ENCODE results near the gene RNF157. TPM values are rescaled to one million over a fixed set of nuclear protein-coding genes. Genes with fewer than 3 reads are reported as not detected.

The RNF157 gene
- total RNA-seq, 1 donor from 2014 or later: 28.0 TPM

DNA sequence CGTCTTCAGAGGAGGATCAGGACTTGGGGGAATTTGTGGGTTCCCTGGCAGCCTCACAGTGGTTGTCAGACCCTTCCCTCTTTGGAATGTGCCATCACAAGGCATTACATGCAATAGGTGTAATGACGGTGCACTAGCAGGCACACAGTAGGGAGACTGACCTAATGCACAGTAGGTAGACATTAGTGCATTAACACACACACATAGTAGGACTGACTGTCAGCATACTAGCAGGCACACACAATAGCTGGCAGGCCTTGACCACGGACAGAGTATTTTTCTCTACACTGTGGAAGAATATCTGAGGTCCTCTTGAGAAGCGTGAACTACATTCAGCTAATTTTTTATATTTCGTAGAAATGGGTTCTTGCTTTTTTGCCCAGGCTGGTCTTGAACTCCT is 14.0 kb upstream of the RNF157 start:
- DNase-seq (ENCODE audit: low spot score): peak; percentile 59

DNA sequence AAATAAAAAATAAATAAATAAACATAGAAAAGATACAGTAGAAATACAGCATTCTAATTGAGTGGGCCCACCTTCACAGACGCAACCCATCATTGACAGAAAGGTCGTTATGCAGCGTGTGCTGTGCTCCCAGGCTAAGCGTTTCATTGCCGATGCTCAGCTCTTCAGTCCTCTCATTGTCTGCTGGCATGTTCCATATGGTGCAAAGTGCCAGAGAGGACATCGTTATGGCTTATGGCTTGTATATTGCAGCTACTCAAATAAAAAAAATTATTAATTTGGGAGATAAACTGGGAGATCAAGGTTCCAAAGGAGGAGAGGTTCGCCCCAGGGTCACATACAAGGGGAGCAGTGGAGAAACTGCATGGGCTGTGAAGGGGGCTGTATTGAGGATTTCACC is 13.5 kb upstream of the RNF157 start:
- DNase-seq (ENCODE audit: low spot score): no peak

DNA sequence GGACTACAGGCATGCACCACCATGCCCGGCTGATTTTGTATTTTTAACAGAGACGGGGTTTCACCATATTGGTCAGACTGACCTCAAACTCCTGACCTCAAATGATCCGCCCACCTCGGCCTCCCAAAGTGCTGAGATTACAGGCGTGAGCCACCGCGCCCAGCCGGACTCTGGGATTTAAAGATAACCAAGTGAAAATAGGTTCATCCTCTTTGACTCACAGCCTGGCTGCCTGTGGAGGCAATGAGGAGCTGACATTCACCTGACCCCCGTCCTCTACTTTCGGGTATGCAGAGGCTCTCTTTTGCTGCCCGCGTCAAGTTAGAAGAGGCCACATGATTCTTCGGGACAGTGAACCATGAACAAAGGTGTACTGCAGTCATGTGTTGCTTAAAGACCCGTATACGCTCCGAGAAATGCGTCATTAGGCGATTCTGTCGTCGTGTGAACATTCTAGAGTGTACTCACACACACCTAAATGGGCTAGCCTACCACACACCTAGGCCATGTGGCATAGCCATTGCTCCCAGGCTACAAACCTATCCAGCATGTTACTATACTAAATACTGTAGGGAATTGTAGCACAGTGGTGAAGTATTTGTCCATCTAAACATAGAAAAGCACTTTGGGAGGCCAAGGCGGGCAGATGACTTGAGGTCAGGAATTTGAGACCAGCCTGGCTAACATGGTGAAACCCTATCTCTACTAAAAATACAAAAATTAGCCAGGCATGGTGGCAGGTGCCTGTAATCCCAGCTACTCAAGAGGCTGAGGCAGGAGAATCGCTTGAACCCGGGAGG is 12.9 kb upstream of the RNF157 start:
- peak; percentile 69 for DNase-seq (ENCODE audit: low spot score)

DNA sequence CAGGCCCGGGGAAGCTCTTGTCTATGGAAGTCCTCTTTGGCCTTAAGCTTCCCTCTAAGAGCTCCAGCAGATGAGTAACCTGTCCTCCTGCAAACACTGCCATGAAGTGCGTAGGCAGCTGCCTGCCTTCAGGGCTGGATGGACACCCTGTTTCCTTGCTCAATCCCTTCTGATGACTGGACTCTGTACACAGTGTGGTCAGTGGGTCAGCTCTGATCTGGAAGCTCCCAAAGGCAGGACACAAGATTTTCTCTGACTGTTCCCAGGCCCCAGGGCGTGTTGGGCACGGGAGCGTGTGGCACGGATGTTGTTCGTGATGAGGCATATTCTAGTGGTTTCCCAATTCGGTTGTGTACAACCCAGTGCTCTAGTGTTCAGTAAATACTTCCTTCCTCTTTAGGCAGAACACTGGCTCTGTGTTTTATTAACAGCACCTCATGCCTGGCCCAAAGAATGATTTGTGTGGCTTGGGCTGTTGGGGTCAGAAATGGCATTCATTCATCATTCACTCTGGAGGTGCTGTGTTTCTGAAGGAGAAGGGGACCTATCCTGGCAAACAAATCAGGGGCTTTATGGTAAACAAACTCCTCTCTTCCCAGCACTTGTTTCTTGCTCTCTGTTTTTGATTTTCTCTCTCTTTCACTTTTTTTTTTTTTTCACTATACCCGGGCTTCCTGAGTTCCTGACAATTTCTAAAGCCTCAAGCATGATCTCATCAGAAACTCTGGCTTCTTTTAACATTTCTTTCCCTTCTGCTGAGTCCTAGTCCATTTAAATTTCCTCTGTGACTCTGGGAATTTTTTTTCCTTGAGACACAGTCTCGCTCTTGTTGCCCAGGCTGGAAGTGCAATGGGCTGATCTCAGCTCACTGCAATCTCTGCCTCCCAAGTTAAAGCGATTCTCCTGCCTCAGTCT is 12.0 kb upstream of the RNF157 start:
- peak; percentile 88 for DNase-seq (ENCODE audit: low spot score)

DNA sequence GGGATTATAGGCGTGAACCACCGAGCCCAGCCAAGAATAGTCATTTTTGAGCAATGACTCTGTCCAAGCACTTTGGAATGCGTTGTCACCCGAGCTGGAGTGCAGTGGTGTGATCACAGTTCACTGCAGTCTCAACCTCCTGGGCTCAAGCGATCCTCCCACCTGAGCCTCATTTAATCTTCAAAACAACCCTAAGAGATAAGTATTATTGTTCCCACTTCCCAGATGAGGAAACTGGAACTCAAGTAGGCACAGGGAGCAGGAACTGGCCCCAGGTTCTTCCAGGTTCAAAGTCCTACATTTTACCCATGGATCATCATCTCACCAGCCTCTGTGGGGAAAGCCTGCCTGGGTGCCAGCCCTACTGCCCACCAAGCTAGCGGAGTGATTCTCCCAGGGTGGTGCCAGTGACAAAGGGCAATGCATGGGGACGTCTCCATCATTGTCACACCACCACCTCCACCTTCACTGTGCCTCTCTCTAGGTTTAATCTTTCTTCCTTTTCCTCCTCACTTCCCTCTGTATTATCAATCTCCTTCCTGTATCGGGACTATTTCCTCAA is 11.3 kb upstream of the RNF157 start:
- DNase-seq (ENCODE audit: low spot score): peak; percentile 26

DNA sequence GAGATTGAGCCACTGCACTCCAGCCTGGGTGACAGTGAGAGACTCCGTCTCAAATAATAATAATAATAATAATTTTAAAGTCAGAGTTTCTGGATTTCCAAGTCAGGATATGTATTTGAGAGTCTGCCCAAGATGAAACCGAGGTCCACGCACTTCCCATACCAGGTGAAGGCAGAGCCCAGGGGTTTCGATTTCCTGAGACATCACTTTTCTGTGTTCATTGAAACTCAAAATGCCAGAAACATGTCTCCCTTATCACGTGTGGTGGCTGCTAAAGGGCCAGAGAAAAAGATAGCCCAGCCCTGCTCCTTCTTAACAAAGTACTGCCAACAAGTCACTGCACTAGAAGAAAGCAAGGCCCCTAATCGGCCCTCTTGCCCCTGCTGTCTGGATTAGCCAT is 9.8 kb upstream of the RNF157 start:
- DNase-seq (ENCODE audit: low spot score): peak; percentile 47

DNA sequence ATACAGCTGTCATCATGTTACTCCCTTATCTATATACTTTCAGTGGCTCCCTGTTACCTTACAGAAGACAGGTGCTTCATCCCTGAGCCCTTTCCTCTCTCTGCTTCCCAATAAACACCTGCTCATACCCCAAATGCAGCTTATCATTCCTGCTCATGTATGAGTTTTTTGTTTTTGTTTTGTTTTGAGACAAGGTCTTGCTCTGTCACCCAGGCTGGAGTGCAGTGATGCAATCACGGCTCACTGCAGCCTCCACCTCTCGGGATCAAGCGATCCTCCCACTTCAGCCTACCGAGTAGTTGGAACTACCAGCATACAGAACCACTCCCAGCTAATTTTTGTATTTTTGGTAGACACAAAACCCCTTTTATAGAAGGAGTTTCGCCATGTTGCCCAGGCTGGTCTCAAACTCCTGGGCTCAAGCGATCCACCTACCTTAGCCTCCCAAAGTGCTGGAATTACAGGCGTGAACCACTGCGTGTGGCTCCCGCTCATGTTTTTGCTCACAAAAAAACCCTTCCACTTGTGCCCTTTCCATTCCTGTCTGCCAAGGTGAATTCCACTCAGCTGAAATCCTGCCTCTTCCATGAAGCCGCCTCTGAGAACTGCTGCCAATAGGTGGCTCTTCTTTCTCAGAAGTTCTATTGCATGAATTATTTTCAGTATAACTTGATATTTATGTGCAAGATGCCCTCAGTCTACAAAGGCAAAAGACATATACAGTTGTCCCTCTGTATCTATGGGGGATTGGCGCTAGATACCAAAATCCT is 7.9 kb upstream of the RNF157 start:
- peak; percentile 37 for DNase-seq (ENCODE audit: low spot score)

DNA sequence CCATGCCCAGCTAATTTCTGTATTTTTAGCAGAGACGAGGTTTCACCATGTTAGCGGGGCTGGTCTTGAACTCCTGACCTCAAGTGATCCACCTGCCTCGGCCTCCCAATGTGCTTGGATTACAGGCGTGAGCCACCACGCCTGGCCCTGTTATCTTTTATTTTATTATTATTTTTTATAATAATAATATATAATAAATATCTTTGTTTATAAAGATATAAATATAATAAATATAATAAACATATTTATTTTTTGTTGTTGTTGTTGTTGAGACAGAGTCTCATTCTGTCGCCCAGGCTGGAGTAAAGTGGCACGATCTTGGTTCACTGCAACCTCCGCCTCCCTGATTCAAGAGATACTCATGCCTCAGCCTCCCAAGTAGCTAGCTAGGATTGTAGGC is 7.0 kb upstream of the RNF157 start:
- DNase-seq (ENCODE audit: low spot score): no peak

DNA sequence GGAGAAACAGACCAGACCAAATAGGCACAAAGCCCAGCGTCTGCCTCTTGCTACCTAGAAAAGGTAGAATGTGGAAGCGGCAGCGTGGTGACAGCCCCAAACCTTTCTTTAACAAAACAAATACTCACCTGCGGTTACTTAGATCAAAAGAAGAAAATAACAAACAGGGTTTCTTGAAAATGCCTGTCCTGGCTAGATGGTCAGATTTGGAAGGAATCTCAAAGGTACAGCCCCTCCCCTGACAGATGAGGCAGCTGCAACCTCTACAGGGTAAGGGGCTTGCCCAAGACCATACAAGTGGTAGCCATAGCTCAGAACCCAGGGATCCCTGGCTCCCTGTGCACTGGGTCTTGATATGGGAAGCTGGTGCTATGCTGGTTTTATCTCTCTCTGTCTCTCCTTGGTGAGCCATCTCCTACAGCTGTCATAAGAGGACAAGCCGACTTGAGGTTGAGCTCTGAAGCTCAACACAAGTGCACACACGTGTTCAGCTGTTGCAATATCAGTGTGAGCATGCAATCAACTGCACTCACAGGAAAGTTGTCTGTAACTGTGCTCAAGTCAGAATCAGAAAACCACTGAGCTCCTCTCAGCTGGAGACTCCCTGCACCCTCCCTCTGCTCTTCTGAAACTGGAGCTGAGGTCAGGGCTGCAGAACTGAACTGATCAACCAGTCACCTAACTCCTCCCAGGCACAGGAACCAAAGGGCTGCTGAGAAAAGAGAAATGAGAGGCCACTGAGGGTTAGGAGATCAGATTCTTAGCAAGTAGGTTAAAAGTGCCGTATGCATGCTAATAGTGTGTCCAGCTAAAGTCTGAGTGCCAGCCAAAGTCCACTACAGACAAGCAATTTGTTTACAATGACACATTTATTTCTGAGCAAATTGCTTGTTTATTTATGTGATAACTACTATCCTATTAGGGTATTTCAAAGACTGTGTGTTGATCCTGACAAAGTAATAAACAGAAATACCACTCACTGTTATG is 6.1 kb upstream of the RNF157 start:
- DNase-seq (ENCODE audit: low spot score): peak; percentile 18

DNA sequence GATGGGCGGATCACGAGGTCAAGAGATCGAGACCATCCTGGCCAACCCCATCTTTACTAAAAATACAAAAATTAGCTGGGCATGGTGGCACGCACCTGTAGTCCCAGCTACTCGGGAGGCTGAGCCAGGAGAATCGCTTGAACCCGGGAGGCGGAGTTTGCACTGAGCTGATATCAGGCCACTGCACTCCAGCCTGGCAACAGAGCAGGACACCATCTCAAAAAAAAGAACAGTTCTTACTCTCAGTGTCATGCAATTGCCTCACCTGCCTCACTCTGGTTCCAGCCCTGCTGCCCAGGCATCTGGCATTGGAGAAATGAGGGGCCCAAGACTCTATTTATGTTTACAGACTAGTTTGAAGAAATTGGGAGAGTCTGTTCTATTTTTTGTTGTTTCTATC is 4.4 kb upstream of the RNF157 start:
- peak; percentile 51 for DNase-seq (ENCODE audit: low spot score)

DNA sequence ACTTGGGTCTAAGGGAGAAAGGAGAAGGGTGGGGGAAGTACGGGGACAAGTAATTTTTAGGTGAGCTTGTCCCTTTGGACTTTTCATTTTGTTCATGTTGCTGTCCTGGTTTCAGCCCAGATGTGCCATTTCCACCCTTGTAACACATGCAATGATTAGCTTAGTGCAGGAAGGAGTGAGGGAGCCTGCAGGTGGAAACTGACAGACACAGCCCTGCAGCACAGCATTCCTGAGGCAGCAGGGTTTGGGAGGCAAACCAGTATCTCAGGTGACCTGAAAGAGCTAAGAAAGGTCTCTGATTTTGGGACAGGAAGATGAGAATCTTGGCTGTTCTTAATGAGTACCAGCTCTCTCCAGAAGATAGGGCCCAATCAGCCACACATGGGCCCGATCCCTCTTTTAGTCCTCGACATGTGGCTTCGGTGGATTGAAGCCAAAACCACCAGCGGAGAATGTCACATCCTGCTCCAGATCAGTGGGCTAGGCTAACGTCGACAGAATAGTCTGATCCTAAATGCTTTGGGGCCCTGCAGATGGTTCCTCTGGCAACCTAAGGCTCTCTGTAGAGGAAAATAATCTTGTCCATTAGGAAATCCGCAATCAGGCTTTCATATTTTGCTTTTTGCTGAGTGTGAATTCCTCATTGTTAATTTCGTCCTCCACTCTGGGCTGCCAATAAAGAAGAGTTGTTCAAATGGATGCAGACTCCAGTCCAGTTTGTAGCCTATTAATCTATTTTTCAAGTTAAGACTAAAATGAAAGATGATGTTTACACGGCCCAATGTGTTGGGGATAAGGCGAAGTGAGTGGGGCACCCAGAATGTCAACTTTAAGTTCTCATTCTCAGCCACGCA is 3.8 kb upstream of the RNF157 start:
- DNase-seq (ENCODE audit: low spot score): peak; percentile 47

DNA sequence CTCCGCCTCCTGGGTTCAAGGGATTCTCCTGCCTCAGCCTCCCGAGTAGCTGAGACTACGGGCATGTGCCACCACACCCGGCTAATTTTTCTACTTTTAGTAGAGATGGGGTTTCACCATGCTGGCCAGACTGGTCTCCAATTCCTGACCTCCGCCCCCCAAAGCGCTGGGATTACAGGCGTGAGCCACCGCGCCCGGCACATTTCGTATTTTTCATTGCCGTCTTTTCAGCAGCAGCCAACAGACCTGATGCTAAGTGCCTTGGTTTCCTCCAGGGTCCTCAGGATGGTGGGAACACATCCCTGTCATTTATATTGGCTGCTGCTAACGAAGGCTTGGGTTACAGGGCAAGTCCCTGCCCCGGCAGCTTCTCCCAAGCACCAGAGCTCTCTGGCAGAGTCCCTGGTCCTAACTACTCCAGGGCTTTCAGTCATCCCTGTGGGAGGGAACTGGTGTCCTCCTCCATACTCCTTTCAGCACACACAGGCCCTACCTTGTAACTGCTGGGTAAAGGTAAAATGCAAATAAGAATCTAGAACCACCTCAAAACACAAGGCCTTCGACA is 1.5 kb upstream of the RNF157 start:
- DNase-seq (ENCODE audit: low spot score): no peak

DNA sequence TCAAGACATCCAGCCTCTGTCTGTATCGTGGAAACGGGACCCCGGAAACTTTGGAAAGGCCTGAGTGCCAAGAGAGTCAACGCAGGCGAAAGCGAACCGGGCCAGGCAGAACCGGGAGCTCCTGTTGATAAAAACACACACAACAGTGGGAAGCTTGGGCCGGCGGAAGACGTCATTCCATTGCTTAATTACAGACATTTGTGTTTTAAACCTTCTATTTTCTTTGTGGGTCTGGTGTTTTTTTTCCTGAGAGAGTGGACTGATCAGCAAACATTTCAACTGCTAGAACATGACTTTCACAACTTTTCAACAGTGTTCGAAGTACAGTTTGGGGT is 878 bp upstream of the RNF157 start:
- no peak for DNase-seq (ENCODE audit: low spot score)

DNA sequence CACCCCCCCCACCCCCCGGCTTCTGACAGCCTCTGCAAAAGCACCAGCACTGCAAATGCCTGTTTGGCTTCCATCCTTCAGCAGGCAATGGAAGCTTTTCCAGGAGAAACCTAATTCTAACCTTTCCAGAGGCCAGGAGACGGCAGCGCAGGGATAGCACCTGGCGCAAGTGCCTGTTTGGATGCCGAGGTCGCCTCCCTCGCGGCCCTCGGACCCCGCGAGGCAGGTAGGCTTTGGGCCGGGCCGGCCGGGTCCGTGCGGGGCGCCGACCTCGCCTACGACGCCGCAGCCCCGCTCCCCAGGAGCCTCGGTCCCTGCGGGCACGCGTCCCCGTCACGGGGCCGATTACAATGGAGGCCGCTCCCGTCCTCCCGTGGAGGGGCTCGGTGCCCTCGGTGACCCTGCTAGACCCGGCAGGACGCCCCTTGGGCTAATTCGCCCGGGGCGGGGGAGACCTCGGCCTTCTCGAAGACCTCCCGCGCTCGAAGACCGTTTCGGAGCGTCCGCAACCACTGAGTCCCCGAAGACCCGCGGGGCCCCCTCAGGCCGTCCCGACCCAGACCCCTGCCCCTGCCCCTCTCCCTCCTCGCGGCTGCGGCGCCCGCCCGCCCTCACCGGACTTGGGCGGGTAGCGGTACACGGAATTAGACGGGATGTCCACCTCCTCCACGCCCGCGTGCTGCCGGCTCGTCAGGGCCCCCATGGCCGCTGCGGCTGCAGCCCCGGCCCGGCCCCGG is 587 bp downstream of the RNF157 start:
- DNase-seq (ENCODE audit: low spot score): no peak

DNA sequence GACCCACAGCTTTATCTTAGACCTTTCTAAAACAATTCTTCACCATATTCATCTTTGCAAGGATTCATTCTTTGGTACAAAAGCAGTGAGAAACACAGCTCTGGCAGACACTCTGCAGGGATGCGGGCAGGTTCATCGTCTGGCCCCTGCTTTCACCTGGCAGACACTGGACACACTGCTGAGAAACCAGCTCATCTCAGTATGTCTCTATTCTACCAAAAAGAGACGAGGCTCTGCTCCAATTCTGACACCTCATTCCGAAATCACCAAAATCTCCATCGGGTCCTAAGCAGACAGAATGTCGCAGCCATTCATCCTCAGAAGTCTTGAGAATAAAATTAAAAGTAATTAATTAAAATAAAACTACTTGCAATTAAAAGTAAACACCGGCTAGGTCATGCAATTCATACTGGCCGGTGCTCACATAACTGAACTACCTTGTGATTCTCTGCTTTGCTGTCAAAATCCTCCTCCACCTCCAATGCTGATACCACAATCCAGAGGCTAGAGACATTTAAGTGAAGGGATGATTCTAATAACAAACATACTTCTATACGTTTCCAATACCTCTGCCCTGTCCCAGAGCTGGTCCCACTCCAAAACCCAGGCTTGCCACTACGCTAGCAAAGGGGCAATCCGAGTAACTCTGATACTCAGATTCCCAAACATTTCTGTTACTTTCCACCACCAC is 1.3 kb downstream of the RNF157 start:
- DNase-seq (ENCODE audit: low spot score): peak; percentile 69

DNA sequence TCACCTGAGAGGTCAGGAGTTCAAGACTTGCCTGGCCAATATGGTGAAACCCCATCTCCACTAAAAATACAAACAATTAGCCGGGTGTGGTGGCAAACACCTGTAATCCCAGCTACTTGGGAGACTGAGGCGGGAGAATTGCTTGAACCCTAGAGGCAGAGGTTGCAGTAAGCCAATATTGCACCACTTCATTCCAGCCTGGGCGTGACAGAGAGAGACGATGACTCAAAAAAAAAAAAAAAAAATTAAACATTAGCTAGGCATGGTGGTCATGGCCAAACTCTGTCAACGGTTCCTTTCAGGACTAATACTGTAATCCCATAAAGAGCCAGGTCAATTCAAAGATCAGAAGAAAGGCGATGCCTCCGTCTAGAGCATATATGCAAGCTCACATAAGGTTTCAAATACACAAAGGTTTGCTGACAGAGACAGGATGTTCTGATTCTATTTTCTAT is 2.4 kb downstream of the RNF157 start:
- no peak for DNase-seq (ENCODE audit: low spot score)

DNA sequence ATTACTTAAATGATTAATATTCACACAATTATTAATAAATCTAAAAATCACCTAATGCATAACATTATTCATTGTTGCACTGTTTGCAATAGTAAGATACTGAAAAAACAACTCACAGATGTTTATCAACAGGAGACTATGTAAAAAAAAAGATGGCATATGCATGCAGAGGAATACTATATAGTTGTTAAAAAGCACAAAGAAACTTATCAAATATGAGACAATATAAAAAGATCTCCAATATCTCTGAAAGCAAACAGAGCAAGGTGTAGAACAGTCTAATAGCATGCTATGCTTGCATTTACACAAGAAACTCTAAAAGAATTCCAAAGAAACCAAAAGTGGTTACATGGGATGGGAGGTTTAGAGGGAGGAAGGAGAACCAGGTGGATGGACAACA is 3.7 kb downstream of the RNF157 start:
- DNase-seq (ENCODE audit: low spot score): no peak
